ENCODE results near the gene ABCG2. TPM values are rescaled to one million over a fixed set of nuclear protein-coding genes. Genes with fewer than 3 reads are reported as not detected.

Gene ABCG2
- total and polyA plus RNA-seq, 2 of the 4 experiments (the other 2 are of a cell fraction), result 0.50 to 1.1 TPM

- no peak overlapping the region for H3K27ac ChIP-seq (ENCODE audit: insufficient read depth, low read length)
- ChIA-PET CTCF (no interaction called here), POLR2A (ENCODE audit: unreplicated experiment) (no interaction called here)
- in situ Hi-C loops (cut with MboI; ENCODE audit: low sequenced_read_pairs), result no loop called here
- H2AFZ ChIP-seq (replicated peaks; ENCODE audit: low read length, poor library complexity), result no peak overlapping the region
- no peaks in the 10 kb centered on the region for H3K36me3 ChIP-seq (ENCODE audit: control insufficient read depth, insufficient read depth, low read length)
- H3K9me1 ChIP-seq (ENCODE audit: insufficient read depth, low read length), result no peaks in the 10 kb centered on the region
- BruUV-seq (replicated peaks), result no TSS peak
- H3K56ac ChIP-seq (ENCODE audit: extremely low read depth, insufficient read depth, low read length), result no peak overlapping the region
- no peaks in the 10 kb centered on the region for H3K9me3 ChIP-seq (ENCODE audit: control insufficient read depth, insufficient read depth, low read length)
- no peak overlapping the region for H2BK5ac ChIP-seq (ENCODE audit: low read depth, low read length, poor library complexity, severe bottlenecking)
- no peak overlapping the region for H3K4ac ChIP-seq (ENCODE audit: low read depth, low read length)
- H4K5ac ChIP-seq (ENCODE audit: low read depth, low read length), result no peak overlapping the region
- no peak overlapping the region for H3K4me2 ChIP-seq (ENCODE audit: low read depth, low read length)
- H2BK20ac ChIP-seq (ENCODE audit: low read depth, low read length), result no peak overlapping the region
- H2BK120ac ChIP-seq (ENCODE audit: low read depth, low read length), result no peak overlapping the region
- no peaks in the 10 kb centered on the region for H4K20me1 ChIP-seq (ENCODE audit: insufficient read depth, low read length)
- H4K8ac ChIP-seq (ENCODE audit: low read depth in 2 of 2, low read length in 2 of 2), result no peak overlapping the region
- H2AK9ac ChIP-seq (replicated peaks; ENCODE audit: low read depth, low read length, poor library complexity), result no peak overlapping the region
- peaks cover 10% of the 10 kb centered on the region for H3K4me1 ChIP-seq (ENCODE audit: control insufficient read depth, insufficient read depth, low read length)
- H3K27me3 ChIP-seq (ENCODE audit: control insufficient read depth, insufficient read depth, low read length), result no peaks in the 10 kb centered on the region; the same call in 1 of the 2 replicates
- no peak overlapping the region for H3K4me3 ChIP-seq (ENCODE audit: insufficient read depth, low read depth, low read length)
- intact Hi-C loops (cut with micrococcal nuclease), result no loop called here
- DNase-seq, result no peak
- H2AK5ac ChIP-seq (ENCODE audit: low read depth, low read length), result no peak overlapping the region
- no CpG with 5 or more reads among the region's 3 CpGs for WGBS, 2 experiments (ENCODE audit: extremely low coverage in 2 of 2, insufficient read length in 1 of 2)
- H3K23ac ChIP-seq (ENCODE audit: low read depth, low read length), result no peak overlapping the region
- H2BK15ac ChIP-seq (ENCODE audit: low read depth, low read length), result peak overlapping the region; percentile 46; the same call in 1 of the 3 replicates
- no peaks in the 10 kb centered on the region for H3K79me1 ChIP-seq (ENCODE audit: low read depth in 1 of 2, low read length in 2 of 2)
- no peak overlapping the region for H3K9ac ChIP-seq (ENCODE audit: low read depth, low read length)
- ATAC-seq (ENCODE audit: low read depth), result no peak
- no peak overlapping the region for H3K14ac ChIP-seq (replicated peaks; ENCODE audit: low read depth, low read length)
- TF ChIP-seq RAD21 (IDR thresholded peaks at IDR 0.05; ENCODE audit: low read length) (no peak), MAFK (IDR thresholded peaks at IDR 0.05; ENCODE audit: low read depth, low read length) (no peak), ELK1 (IDR thresholded peaks at IDR 0.05; ENCODE audit: borderline replicate concordance, low read depth, low read length) (no peak), CEBPB (IDR thresholded peaks at IDR 0.05; ENCODE audit: low read depth, low read length) (peak; percentile 86)
- no peak overlapping the region for H3K18ac ChIP-seq (ENCODE audit: low read depth, low read length)
- dilution Hi-C loops (cut with HindIII; ENCODE audit: low sequenced_read_pairs, unreplicated experiment), result no loop called here
- no peak overlapping the region for H4K91ac ChIP-seq (ENCODE audit: insufficient read depth, low read depth, low read length)
Measured at GRCh38 chr4:88144866-88145300, 13.6 kb downstream of the ABCG2 start.

Data from IMR-90 (cell line).